Fibroblast of gingiva (primary cell): ENCODE results near the gene SORCS2.

Experiments
- DNase-seq: peaks from one replicate; pipeline ENCODE4 v3.0.0-alpha.2; 2011; ENCODE audit warnings: low read depth

The SORCS2 gene

DNA sequence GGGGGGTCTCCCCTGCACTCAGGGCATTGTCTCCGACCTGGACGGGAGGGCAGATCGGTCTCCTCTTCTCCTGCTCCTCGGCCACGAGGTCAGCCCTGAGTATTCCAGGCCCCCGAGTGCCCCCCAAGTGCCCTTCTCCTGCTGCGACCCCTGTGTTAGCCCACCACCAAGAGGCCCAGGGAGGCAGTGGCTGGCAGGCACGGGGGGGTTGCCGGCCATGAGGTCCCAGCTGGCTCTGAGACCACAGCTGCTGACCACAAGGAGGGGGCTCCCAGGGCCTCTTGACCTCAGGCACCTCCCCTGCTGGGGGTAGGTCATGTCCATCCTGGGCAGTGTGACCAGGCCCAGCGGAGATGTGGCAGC lies 428.5 kb downstream of the SORCS2 start:
- no peak for DNase-seq

DNA sequence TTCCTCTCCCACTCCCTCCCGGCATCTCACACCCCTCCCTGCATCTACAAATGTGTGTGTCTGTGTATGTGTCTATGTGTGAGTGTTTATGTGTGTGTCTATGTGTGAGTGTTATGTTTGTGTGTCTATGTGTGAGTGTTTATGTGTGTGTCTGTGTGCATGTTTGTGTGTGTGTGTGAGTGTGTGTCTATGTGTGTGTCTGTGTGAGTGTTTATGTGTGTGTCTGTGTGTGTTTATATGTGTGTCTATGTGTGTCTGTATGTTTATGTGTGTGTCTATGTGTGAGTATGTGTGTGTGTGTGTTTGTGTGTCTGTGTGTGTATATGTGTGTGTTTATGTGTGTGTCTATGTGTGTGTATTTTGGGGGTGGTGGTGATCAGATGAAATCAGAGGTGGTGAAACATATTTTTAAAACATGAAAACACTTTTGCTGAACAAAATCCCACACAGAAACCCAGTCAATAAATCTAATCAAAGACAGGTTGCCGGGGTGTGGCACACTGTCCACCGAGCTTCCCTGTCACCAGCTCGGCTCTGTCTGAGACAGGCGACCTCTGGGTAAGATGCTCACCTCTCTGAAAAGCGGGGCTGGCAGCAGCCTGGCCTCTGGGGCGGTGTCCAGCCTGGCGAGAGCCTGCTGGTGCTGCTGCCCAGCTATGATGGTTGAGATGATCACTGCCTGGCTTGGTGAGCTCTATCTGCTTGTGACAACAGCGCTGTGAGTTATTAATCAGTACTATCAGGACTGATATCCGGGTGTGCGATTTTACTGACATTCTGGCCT lies 429.1 kb downstream of the SORCS2 start:
- no peak for DNase-seq

DNA sequence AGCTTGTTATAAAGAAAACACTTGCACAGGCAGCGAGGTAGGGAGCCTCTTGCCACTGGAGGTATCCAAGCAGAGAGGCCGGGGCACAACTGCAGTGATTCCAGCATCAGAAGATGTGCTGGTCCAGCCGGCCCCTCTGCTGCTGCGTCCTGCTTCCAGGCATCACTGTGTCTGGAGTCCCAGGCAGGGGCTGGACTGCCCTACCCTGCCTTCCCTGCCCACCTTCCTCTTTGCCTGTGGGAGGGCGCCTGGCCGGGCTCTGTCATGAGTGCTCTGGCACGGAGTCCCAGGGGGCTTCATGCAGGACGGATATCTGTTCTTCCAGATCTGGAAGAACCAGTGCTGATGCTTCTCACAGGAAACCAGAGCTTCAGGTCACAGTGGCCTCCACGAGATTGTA lies 430.0 kb downstream of the SORCS2 start:
- no peak for DNase-seq

DNA sequence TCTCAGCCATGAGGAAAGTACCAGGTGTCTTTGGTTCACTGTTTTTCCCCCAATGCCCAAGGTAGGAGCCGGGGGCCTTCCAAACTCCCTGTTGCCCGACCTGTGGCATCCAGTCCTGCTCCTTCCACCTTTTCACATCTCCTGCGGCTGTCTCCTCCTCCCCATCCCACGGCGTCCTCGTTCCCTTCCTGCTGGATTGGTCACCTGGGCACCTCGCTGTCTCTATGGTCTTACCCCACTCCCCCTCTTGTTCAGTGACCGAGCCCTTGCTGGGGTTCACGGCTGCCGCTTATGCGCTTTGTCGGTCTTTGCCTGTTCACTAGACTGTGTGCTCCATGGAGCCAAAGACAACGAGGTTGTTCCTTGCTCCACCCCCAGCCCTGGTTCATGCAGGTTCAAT lies 431.1 kb downstream of the SORCS2 start:
- no peak for DNase-seq

DNA sequence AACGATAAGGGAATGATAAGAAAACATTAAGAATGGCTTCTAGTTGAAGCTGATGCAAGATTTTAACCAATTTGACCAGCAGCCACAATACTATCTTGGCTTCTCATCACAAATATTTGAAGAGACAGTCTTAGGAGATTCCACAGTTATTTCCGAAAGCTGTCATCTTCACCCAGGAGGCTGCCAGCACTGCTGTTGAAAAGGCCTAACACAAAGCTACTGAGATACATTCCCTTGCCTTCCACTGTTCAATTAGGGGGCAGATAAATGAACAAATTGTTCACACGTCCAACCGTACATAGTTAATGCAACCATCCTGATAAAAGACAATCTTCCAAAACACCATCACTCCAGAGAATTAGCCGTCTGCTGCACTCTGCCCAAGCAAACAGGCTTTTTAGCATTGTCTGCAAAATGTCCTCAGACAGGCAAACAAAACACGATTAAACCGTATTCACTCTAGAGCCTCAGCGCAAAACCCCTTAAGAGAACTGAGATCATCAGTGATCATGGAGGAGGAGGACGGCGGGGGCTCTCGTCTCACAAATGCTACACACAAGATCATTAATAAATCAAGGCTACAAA lies 432.1 kb downstream of the SORCS2 start:
- no peak for DNase-seq

DNA sequence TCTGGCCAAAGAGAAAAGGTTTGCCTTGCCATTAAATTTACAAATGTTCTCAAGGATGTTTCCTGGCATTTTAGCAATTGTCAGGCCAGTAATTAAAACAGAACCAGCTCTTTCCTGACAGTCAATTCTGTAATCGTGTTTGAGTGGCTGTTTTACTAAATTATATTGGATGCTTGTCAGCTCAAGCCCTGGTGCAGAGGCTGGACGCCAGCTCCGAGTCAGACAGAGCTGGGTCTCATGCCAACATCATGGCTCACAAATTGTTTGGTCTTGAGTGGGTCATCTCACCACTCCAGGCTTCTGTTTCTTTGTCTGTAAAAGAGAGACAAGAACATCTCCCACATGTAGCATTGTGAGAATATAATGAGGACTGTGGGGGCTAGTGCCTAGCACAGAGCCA lies 432.7 kb downstream of the SORCS2 start:
- DNase-seq, result no peak

DNA sequence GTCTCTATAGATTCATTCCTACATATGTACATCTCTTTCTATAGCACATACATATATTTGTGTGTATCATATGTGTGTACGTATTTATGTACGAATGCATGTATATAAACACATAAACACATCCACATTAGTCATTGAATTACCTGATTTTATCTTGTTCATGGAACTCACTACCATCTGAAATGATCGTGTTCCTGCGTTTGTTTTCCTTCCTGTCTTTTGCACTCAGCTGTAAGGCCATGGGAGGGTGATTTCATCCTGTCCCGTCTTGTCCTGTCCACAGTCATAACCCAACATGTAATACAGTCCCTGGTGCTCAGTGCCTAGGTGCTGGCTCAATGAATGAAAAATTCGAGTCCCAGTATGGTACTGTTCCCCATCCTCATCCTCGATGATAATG lies 434.2 kb downstream of the SORCS2 start:
- DNase-seq, result no peak

DNA sequence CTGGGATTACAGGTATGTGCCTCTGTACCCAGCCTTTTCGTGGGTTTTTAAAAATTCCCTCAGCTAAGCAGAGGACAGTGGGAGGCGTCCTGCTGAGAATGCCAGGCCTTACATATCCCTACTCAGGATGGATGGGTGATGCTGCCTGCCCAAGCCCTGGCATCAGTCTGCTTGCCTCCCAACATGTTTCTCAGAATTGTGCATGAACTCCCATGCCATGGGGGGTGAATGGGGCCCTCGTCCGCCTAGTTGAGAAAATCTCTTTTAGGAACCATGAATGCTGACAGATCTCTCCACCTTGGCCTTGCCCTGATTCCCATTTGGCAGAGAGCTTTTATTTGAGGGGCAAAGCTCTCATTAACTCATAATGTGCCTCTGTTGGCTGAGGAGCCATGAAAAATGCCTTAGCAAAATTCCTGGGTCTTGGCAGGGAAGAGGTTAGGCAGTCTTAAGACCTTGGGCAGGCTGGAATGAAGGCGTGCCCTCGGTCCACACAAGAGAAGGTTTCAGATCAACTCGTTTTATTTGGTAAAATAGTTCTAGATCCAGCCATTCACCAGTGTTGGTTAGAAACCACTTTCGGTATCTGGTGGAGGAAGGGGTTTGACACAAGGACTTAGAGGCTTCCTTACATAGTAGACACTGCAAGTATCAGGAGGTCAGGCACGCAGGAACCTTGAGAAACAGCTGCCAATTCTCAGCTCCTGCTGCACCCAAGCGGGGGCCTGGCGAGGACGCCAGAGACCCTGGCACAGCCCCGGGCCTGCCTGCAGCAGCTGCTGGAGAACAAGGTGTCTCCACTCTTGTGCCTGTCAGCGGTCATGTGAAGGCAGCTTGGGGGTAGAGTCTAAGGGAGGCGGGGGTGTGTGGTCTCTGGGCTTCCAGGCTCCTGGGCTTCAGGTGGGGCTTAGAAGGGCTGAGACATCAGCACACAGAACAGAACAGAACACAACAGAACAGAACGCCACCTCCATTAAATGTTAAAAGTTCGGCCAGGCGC lies 435.2 kb downstream of the SORCS2 start:
- DNase-seq, result no peak

DNA sequence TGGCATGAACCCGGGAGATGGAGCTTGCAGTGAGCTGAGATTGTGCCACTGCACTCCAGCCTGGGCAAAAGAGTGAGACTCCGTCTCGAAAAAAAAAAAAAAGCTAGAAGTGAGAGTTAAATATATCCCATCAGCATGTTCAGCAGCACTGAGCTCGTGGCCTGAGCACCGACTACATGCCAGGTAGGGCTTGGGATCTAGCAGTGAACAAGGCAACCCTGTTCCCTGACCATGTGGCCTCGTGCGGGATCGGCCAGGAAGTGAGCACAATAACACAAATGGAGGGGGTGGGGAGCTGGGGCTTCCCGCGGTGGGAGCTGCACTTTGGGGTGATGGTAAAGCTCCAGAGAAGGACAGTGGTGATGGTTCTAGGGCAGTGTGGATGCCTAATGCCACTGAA lies 436.1 kb downstream of the SORCS2 start:
- DNase-seq, result no peak

DNA sequence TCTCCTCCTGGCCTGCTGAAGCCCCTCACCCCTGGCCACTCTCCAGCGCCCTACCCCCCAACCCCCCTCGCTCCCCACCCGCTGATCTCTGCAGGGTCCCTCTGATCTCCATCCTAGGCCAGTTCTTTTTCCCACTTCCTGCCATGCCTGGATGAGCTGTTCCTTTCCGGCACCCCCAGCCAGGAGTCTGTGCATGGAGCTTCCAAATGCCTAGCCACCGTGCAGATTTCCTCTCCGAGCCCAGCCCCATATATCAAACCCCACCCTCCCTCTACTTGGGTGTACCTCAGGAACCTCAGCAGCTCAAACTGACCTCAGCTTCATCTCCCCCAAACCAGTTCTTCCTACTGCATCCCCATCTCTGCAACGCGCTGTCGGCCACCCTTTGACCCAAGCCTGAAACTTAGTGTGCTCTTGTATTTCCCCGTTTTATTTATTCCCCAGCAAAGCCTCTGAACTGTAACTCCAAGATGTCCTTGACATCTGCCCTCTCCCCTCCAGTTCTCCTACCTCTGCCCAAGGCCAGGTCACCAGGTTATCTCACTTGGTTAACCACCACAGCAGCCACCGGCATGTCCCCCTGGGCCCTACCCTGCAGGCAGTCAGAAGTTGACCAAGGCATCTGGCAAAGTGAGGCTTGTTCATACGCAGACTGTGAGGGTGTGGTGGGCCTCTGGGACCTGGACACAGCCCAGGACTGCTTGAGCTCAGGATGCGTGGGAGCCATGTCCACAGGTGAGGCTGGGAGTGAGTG lies 437.3 kb downstream of the SORCS2 start:
- DNase-seq, result no peak

DNA sequence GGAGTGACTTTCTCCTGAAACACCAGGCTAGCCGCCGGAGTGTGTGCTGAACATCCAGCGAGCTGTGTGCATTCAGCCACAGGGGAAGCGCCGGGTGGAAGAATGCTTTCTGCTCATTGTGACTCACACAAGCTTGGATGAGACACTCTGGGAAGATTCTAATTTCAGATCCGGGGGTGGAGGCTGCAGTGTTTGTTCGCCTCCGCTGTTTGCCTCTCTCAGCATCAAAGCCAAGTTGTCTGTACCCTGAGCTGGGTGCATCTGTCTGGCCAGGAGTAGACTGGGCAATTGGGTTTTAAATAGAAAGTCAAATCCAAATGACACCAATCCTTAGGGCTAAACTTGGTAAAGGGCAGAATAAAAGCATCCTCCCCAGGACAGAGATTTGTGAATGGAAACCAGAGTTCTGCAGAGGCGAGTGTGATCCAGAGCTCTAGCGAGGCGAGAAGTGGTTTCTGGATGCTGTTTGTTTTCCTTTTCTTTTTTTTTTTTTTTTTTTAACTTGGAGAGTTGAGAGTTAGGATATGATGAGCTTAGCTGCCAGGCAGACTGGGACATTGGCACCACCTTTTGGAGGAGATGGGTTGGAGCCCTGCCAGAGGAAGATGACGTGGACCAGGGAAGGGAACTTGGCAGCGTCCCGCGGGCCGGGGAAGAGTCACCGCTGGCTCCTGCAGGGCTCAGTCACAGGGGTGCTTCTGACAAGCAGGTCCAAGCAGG lies 438.4 kb downstream of the SORCS2 start:
- peak; percentile 57 for DNase-seq

DNA sequence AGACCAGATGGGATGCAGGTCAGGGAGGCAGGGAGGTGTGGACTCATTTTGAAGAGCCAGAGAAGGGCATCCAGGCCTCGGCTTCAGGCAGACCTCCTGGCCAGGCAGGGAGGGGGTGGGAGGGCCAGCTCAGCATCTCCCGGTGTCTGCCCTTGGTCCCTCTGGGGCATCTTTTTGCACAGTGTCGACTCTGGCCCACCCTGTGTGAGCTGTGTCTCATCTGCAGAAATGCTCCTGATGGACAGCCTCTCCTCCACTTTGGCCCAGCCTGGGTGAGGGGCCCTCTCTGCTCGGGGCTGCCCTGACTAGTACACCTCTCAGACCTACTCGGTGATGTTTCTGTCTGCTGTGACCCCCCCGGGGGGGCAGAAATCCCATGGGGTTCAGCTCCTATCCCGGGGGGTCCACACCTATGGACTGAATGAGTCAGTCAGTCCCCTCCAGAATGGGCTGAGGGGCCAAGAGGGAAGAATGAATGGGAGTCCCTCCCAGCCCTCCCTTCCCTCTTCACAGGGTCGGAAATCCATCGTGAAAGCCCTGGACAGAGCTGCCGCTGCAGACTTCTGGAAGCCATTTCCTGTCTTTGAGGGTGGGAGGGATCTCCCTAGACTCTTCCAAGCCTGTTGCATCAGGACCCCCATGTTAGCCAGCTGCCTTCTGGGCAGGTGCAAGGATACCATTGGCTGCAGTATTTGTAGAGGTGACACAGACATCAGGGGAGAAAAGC lies 439.1 kb downstream of the SORCS2 start:
- no peak for DNase-seq

DNA sequence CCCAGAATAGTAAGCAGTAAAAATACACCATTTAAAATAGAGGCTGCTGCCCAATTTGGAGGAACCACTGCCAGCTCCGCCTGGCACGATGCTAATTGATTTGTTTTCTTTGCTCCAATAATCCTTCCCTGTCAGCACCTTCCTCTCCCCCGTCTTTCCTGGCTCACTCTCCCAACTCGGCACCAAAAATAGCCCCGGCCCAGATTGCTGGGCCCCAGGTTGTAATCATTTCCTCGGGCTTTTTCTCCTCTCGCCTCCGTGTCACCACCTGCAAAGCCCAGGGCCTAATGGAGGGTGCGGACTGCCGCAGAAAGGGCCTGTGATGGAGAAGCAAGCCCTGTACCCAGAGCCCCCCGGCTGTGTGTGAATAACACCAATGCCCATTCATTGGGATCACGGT lies 440.0 kb downstream of the SORCS2 start:
- DNase-seq, result no peak

DNA sequence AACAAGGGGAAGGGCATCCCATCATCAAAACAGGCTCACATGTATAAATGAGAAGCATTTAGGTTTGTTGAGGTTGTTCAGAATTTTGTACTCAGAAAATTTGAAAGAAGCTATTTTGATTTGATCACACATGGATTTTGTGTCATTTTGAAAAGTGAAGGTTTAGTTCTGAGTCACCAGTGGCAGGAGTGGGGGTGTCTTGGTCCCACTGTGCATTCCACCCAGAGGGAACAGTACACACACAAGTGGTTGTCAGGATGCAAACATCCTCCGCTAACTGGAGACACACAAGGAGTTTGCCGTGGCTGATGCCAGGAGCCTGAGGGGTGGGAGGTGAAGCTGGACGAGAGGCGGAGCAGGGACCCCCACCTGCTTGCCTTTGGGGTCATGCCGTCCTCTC lies 440.6 kb downstream of the SORCS2 start:
- no peak for DNase-seq

DNA sequence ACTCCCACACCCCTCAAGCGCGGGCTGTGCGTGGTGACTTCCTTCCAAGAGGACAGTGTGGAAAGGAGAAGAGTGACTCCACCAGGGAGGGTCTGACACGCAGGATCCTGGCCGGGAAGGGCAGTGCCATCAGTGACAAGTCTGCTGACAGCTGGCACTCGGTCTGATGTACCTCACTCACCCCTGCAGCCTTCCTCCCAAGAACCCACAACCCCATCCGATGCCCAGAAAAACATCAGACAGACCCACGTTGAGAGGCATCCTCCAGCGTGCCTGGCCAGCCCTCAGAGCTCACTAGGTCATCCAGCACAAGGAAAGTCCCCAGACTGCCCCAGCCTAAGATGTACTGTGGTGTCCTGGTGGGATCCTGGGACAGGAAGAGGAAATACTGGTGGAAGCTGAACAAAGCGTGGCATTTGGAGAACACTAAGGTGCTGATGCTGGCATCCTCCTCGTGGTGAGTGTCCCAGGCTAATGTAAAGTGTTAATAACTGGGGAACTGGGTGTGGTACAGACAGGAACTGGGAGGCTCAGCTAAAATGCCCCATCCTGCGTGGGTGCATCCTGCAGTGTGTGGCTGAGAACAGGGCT lies 442.4 kb downstream of the SORCS2 start:
- DNase-seq, result no peak

DNA sequence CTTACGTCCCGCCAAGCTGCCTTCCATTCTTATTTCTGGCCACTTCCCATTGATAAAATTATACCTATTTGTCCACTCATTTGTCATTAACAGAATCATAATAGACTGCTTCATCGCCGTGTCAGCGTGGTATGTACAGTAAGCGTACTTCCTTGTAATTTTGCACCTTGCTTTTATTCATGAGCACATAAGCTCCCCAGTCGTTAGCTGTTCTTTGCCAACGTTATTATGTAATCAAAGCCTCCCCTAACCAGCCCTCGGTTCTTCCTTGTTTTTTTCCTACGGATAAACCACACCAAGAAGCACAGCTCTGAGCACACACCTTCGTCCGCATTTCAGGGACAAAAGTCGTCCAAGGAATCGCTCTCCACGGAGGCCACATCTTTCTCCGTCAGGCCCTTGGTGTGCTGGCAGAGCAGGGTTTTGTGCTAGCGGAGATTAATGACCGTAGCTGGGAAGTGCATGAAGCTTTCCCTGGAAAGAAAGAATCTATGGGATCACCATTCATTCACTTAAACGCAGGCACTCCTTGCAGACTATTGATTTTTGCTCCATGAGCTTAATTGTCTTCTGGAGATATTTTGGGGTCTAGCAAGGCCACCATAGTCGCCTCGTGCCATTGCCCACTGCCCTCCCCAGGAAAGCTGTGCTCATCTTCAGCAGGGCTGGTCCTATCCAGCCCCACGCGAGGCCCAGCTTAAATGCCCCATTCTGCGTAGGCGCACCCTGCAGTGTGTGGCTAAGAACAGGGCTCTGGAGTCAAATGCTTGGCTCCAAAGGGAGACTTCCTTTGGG lies 443.3 kb downstream of the SORCS2 start:
- no peak for DNase-seq

DNA sequence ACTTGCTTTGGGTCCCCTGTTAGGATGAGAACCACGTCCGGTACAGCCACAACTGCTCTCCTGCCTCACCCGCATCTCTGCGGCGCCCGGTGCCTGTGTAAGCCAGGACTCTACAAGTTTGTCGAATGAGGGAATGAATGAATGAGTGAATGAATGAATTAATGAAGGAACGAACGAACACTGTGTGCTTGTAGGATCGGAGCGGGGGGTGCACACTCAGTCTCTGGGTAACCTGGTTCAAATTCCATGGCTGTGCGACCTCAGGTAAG lies 443.8 kb downstream of the SORCS2 start:
- DNase-seq, result no peak

DNA sequence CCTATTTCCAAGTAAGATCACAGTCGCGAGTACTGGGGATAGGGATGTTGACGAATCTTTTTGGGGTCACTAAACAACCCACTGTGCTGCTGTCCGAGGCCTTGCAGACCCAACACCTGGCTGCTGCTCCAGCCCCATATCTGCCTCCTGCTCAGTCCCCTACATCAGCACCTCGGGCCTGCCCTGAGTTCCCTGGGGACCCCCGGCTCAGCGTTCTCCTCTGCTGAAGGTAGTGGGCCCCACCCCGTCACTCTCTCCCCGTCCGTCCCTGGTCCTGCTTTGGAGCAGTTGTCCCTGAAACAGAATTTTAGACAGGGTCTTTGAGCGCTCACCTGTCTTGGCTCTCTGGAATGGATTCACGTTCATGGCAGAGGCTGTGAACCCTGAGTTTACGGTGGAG lies 444.8 kb downstream of the SORCS2 start:
- no peak for DNase-seq

DNA sequence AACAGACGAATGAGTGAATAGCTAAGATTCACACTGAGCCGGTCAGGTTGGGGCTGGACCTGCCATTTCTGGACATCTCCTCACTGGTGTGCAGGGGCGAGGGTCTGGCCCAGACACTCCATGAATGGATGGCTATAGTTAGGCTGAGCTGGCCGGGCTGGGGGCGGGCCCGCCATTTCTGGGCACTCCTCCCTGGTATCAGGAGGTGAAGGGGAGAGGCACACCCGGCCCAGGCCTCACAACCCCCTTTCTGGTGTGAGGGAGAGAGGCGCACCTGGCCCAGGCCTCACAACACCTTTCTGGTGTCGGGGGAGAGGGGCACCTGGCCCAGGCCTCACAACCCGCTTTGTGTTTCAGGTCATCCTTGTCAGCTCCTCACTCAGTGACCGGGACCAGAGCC lies 445.6 kb downstream of the SORCS2 start:
- no peak for DNase-seq

DNA sequence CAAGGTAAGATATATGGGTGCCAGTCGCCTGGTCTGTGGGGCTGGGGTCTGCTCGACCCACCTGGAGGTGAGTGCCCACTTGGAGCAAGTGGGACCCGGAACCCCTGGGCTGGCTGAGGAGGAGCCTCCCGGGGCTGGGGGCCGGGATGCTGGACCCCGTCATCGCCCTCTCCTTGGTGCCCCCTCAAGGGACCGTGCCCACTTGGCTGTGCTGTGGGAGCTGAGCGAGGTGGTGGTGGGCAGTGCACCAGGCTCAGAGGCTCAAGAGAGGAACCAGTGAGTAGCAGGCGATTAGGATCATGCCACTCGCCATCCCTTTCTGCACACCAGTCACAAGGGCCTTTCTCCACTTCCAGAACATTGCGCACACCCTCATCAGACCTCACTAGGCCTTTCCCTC lies 446.2 kb downstream of the SORCS2 start:
- DNase-seq, result no peak
